Lung microvascular endothelial cell (primary cell): ENCODE results near the gene UBE3B. TPM values are rescaled to one million over a fixed set of nuclear protein-coding genes. Genes with fewer than 3 reads are reported as not detected.
A peak's percentile ranks its signal among the peaks of the same experiment; 100 is the strongest.

Experiments
- DNase-seq, 2 donors: peaks; one replicate each; pipeline versions ENCODE4 v3.0.0 to v3.0.0-alpha.2; 2010; ENCODE audit warnings: low read depth in 2 of 2
- total RNA-seq: library from RNA; depleted of rRNA; stranded (reverse); fragments of >200 nt; gene quantifications from 2 replicates; pipeline ENCODE4 v1.2.1, GENCODE V29; 2014

UBE3B gene
- total RNA-seq, 1 donor from 2014 or later: 28.0 TPM

DNA sequence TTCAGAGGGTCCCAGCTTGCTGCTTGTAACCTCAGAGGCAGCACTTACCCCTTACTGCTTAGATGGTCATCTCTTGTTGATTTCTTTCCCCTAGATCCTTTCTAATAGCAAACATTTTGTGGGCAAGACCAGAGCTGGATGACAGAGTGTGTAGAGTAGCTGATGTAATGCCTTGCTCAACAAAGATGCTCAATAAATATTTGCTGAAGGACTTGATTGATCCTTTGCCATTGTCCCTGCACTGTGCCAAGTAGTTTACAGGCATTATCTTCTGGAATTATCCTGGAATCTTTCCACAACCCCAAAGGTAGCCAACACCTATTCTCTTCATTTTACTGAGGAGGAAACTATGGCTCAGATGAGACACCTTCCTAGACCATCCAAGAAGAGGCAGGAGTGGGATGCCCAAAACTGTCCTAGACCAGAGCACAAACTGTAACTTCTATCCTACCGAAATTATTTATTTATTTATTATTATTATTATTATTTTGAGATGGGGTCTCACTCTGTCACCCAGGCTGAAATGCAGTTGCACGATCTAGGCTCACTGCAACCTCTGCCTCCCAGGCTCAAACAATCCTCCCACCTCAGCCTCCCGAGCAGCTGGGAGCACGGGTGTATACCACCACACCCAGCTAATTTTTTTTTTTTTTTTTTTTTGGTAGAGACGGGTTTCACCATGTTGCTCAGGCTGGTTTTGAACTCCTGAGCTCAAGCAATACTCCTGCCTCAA is 94.5 kb downstream of the UBE3B start:
- no peak for DNase-seq

DNA sequence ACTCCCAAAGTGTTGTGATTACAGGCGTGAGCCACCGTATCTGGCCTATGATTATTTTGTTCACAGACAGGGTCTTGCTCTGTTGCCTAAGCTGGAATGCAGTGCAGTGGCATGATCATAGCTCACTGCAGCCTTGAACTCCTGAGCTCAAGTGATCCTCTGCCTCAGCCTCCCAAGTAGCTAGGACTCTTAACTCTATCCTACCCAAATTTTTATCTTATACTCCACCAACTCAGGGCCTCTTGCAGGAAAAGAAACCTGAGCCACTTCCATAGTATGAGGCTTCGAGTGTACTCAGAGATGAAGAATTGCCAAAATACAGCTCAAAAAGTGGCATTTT is 95.0 kb downstream of the UBE3B start:
- DNase-seq: no peak

DNA sequence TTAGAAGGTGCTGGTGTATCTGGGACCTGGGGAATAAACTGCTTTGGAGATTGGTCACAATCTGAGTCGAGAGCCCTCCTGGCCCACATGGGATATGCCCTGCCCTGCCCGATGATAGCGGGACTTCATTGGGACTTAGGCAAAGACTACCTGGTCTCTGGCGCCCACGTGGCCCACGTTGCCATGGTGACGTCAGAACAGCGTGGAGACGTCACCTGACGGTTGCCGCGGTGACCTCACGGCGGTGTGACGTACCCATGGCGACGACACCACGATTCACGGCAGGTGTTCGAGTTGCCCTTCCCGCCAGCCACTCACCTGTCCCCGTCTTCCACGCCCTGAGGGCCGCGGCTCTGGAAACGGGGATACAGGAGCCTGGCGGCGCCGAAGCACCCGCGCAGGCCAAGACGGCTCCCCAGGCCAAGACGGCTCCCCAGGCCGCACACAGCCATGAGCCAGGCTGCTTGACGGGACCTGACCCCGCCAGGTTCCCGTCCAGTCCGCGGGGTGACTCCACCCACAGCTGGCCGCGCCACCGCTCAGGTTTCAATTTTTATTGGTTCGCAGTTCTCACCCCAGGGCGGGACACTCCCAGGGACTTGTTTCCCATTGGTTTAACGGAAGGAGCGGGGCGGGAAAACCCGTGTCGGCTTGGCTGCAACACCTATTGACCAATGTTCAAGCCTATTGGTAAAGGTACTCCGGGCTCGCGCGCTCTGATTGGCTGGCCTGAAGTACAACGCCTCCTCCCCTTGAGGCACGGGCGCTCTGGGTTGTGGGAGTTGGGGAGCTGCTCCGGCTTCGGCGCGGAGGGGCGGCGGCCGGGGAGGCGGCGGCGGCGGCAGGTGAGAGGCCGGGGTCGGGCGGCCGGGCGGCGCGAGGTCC is 95.8 kb downstream of the UBE3B start, which contains the start of the genes MMAB and MVK:
Gene MMAB (minus strand): TSS at position 476 of the 885 bp plus-strand sequence. CDS start 24 bp downstream, at position 452.
Gene MVK (plus strand): TSS at position 766 of the 885 bp plus-strand sequence. CDS start 1,029 bp downstream, outside the sequence.
- peak; percentile 99 to 100 for DNase-seq

DNA sequence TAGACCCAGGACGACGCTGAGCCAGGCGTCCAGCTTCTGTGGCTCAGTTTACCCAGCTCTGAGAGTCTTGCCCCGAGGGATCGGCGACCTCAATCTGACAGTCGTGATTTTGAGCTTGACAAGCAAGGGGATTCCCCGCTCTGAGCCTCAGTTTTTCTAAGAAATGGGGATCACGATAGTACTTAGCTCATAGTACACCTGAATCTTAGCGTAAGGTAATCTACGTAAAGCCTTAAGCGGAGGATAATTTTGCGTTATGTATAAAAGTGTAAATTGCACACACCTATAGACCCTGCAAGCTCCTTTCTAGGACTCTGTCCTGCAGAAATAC is 96.4 kb downstream of the UBE3B start:
- no peak for DNase-seq

DNA sequence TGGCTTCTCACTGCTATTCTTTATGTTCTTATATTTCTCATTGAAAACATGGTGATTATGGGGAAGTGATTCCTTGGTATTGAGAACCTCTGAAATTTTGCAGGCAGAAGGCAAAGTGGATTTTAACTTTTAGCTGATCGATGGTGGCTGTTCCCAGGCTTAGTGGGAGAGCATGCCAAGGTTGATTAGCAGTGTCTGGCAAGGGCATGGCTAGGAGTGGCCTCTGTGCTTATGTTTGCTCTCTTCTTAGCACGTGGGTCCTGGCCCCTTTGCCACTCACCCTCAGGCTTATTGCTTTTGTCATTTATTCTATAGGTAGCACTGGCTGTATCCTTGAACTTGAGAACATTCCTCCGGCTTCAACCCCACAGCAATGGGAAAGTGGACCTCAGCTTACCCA is 98.2 kb downstream of the UBE3B start:
- DNase-seq: no peak

DNA sequence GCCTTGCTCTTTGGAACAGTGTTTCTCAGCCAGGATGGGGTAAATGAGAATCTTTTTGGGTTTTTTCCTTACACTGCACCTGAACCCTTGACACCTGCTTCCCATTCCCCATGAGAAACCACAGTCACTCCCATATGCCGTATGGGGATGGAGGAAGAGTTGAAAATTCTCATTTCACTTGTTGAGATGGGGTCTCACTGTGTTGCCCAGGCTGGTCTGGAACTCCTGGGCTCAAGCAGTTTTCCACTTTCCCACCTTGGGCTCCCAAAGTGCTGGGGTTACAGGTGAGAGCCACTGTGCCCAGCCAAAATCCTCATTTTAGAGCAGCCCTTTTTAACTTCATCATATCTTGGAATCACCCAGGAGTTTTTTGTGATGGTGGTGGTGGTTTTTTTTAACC is 99.9 kb downstream of the UBE3B start:
- DNase-seq: no peak

DNA sequence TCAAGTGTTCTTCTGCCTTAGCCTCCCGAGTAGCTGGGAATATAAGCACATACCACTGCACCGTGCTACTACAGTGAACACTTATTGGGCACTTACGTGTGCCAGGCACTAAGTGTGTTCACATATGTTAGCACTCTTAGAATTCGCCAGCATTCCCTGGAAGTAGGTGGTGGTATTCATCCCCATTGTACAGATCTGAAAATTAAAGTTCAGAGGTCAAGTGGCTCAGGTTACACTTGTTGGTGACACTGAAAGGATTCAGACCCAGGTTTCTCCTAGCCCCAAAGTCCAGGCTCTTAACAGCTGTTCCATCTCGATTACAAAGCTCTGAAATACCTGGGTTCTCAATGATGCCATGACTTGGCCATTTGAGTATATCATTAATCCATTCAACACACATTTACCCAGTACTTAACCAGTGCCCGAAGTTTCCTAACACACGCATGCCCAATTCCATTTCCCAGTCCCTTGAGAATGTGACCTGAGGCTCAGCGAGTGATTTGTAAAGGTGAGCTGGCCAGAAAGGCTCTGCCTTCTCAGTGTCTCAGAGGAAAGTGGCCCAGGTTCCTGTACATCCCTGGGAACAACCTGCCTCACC is 101.0 kb downstream of the UBE3B start:
- no peak for DNase-seq

DNA sequence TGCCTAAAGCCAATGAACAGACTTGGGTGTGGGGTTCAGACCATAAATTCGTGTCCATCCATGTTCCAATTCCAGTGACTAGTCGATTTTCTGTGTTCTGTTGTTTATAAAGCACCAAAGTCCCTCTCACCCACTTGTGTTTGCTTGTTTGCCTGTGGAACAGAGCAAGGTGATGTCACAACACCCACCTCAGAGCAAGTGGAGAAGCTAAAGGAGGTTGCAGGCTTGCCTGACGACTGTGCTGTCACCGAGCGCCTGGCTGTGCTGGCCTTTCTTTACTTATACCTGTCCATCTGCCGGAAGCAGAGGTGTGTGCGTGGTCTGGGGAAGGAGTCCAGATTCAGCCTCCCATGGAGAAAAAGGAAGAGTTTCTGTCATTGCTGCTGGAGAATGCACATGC is 102.2 kb downstream of the UBE3B start:
- no peak for DNase-seq

DNA sequence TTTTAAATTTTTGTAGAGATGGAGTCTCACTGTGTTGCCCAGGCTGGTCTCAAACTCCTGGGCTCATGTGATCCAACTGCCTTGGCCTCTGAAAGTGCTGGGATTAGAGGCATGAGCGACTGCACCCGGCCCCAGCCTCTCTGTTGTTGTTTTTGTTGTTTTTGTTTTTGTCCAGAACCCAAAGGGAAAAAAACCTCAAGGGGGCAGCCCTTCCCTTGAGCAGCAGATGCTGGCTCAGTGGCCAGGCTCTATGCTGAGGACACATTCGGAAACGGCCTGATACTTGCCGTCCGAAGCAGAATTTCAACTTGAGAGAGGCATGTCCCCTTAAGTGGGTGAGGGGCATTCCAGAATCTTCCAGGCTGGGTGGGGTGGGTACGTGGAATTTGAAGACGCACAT is 102.8 kb downstream of the UBE3B start:
- DNase-seq: no peak

DNA sequence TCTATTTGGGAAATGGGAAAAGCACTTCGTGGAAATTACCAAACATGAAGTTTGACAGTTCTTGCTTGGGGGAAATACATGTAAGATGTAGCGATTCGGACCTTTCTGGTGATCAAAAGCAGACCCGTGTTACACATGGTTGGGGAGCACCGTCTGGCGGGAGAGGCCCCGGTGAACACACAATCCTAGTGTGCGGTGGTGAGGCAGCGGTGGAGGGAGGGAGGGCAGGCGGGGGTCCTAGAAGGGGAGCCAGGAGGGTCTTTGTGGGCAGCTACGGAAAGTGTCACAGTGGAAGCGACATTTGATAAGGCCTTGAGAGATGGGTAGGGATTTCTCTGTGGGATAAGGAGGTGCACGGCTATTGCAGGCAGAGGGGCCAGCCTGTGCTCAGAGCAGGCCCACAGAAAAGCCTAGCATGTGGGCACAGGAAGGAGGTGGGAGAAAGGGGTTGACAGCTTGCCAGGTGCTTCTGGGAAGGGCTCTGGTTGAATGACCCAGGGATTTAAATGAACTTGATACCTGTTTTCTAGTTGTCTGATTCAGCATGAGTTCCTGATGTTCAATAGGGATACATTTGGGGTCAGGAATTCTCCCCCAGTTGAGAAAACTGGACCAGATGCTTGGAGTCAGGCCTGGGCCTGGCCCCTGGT is 103.4 kb downstream of the UBE3B start:
- DNase-seq: no peak

DNA sequence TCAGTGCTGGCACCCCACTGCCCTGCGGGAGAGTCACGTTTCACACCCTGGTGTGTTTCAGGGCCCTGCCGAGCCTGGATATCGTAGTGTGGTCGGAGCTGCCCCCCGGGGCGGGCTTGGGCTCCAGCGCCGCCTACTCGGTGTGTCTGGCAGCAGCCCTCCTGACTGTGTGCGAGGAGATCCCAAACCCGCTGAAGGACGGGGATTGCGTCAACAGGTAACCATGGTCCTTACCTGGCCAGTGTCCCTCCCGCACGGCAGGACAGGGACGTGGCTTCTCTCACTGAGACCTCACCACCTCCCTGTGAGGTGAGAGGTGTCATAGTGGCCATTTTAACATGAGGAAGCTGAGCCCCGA is 103.9 kb downstream of the UBE3B start:
- no peak for DNase-seq

DNA sequence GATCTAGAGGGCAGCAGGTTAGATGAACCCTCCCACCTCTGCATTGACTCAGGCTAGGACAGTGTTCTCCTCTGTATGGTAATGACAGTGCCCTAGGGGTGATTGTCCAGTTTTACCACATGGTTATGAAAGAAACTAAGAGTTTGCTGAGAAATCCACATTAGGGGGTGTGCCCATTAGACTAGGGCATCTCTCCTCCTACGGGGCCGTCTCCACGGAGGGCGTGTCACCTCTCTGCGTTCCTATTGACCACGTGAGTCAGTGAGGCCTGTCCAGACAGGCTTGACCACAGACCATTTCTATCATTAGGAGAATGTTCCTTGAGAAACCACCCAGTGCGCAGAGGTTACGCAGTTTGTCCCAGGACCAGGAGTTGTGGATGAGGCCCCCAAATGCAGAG is 104.4 kb downstream of the UBE3B start:
- DNase-seq: no peak

DNA sequence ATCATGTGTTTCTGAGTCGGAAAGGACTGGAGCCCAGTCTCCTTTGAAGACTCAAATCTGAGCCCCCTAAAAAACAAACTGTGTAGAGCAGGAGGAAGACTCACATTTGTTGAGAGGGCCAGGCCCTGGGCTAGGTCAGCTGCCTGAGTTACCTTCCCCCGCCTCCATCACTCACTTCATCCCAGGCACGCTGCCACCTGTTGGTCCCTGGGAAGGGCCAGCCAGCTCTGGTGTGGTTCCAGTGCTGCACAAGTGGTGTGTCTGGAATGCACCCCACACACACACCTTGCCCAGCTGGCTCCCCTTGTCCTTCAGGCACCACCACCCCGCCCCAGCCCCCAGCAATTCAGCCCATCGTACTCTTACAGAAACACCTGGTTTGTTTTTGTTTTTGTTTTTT is 105.2 kb downstream of the UBE3B start:
- no peak for DNase-seq

DNA sequence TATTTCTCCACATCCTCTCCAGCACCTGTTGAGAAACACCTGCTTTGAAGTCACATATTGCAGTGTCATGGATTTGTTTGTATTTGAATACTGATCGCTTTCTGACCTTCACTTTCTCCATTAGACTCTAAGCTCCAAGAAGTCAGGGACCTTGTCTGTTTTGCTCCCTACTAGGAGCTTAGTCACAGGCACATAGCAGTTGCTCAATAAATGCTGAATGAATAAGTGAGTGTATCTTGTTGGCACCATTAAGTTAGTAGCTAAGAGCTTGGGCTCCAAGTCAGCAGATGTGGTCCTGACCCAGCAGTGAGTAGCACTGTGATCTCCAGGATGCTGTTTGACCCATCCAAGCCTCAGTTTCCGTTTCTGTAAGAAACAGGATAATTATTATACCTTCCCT is 106.3 kb downstream of the UBE3B start:
- DNase-seq: no peak

Other genes starting within 250 kb of the UBE3B start
- gene FOXN4, start 168.3 kb upstream of the UBE3B start, total RNA-seq: not detected in 2 replicates
- not detected in 2 replicates for gene MYO1H, start 129.7 kb upstream of the UBE3B start, total RNA-seq
- 65.7 and 73.0 TPM in 2 replicates for gene KCTD10, start 334 bp upstream of the UBE3B start, total RNA-seq
- 10.5 and 22.0 TPM in 2 replicates for gene MMAB, start 95.9 kb downstream of the UBE3B start, total RNA-seq
- gene MVK, start 96.2 kb downstream of the UBE3B start, total RNA-seq: 6.7 and 9.6 TPM in 2 replicates
- gene FAM222A, start 236.2 kb downstream of the UBE3B start, total RNA-seq: 0.20 and 0.22 TPM in 2 replicates